Testis (tissue), 3 donors: ENCODE results near the gene PSMB1. TPM values are rescaled to one million over a fixed set of nuclear protein-coding genes. Genes with fewer than 3 reads are reported as not detected.

ENCODE experiments used
- DNase-seq: peaks from one replicate; pipeline ENCODE4 v3.0.0-alpha.2; 2019
- H3K27ac ChIP-seq, 2 donors: fragments of 200-600 bp; sonication (generic); one replicate each; pipeline ENCODE4 v1.5.1; 2019
- H3K27me3 ChIP-seq: fragments of 200-600 bp; sonication (generic); one replicate; pipeline ENCODE4 v1.5.1; 2019
- H3K36me3 ChIP-seq: fragments of 200-600 bp; sonication (generic); one replicate; pipeline ENCODE4 v1.5.1; 2017; ENCODE audit warnings: low read depth; ENCODE audit errors: missing control alignments
- H3K4me1 ChIP-seq: fragments of 200-600 bp; sonication (generic); one replicate; pipeline ENCODE4 v1.5.1; 2019
- H3K4me3 ChIP-seq, 2 donors: fragments of 200-600 bp; sonication (generic); one replicate each; pipeline ENCODE4 v1.5.1; 2017 to 2019
- H3K9me3 ChIP-seq: fragments of 200-600 bp; sonication (generic); one replicate; pipeline ENCODE4 v1.5.1; 2017
- CTCF ChIP-seq, 3 experiments: fragments of 450-650 bp in 2 of 3; fragments of 200-600 bp in 1 of 3; sonication (generic) in 1 of 3; IDR thresholded peaks; one replicate each; pipeline ENCODE4 v1.5.1; 2016 to 2019; ENCODE audit warnings: antibody characterized with exemption in 3 of 3, mild to moderate bottlenecking in 2 of 3, moderate library complexity in 1 of 3
- POLR2A ChIP-seq: fragments of 450-650 bp; IDR thresholded peaks from one replicate; pipeline ENCODE4 v1.6.1; 2017; ENCODE audit warnings: antibody characterized with exemption, mild to moderate bottlenecking, moderate library complexity
- WGBS, 2 donors: methylation state at CpG; one replicate each; pipeline ENCODE4 v1.1.5; 2018; 5-methylcytosine and 5-hydroxymethylcytosine counted together
- intact Hi-C: fragments of 100-400 bp; cut with DNase I; formaldehyde crosslinking; loops from one replicate; pipeline ENCODE4 v1.15.1; 2023; ENCODE audit warnings: low total_unique reads
- polyA plus RNA-seq: library from polyadenylated mRNA; stranded (reverse); fragments of 350-450 nt; fragmentation: Illumina TruSeq; extraction: RNeasy Lipid Tissue Mini Kit (QIAGEN cat#74804); gene quantifications from one replicate; pipeline ENCODE4 v1.2.3, GENCODE V29; 2014; ENCODE audit warnings: low read depth, low replicate concordance; ENCODE audit not compliant: insufficient read depth
- total RNA-seq, 2 donors: library from RNA; depleted of rRNA; stranded (reverse); fragments of >200 nt; gene quantifications; one replicate each; pipeline ENCODE4 v1.2.3, GENCODE V29; 2016

The PSMB1 gene
- total and polyA plus RNA-seq, 3 donors from 2014 or later, result 170 to 208 (median 181) TPM

GRCh38 chr6:170537329-170537728, 15.8 kb downstream of the PSMB1 start:
- TF ChIP-seq CTCF (IDR thresholded peaks at IDR 0.05) (no peak), POLR2A (no peak)

GRCh38 chr6:170536671-170537070, 16.4 kb downstream of the PSMB1 start:
- H3K4me1 ChIP-seq, result no peaks in the 10 kb centered on the region
- WGBS, 2 donors, result 80 to 92% methylated on average over 5 of the region's 5 CpGs
- no peak overlapping the region for H3K27ac ChIP-seq
- no peak for DNase-seq
- no peak for TF ChIP-seq CTCF (IDR thresholded peaks at IDR 0.05)
- TF ChIP-seq POLR2A, result no peak
- H3K36me3 ChIP-seq, result no peaks in the 10 kb centered on the region
- intact Hi-C loops, result no loop called here
- no peaks in the 10 kb centered on the region for H3K27me3 ChIP-seq
- no peak overlapping the region for H3K4me3 ChIP-seq
- H3K9me3 ChIP-seq, result no peaks in the 10 kb centered on the region

More at GRCh38 chr6:170537329-170537728, 15.8 kb downstream of the PSMB1 start:
- 79 to 90% methylated on average over 4 of the region's 4 CpGs for whole genome bisulfite sequencing, 2 donors
- intact Hi-C loops, result no loop called here
- no peak for DNase-seq
- Histone ChIP-seq H3K4me1 (no peaks in the 10 kb centered on the region), H3K9me3 (no peaks in the 10 kb centered on the region), H3K4me3 (no peak overlapping the region), H3K27me3 (no peaks in the 10 kb centered on the region), H3K27ac (no peak overlapping the region), H3K36me3 (no peaks in the 10 kb centered on the region)

GRCh38 chr6:170535004-170535403, 18.1 kb downstream of the PSMB1 start:
- intact Hi-C loops, result no loop called here
- no peaks in the 10 kb centered on the region for H3K27me3 ChIP-seq
- no peaks in the 10 kb centered on the region for H3K9me3 ChIP-seq
- TF ChIP-seq POLR2A (no peak), CTCF (IDR thresholded peaks at IDR 0.05) (no peak)
- no peaks in the 10 kb centered on the region for H3K36me3 ChIP-seq
- no peaks in the 10 kb centered on the region for H3K4me1 ChIP-seq
- H3K4me3 ChIP-seq, result no peak overlapping the region
- no peak for DNase-seq
- no peak overlapping the region for H3K27ac ChIP-seq
- 93 to 100% methylated on average over 5 of the region's 5 CpGs for WGBS, 2 donors

- WGBS, 2 donors, result 84 to 87% methylated on average over 2 of the region's 2 CpGs
- Histone ChIP-seq H3K4me1 (no peaks in the 10 kb centered on the region), H3K9me3 (no peaks in the 10 kb centered on the region), H3K4me3 (no peak overlapping the region), H3K27ac (no peak overlapping the region), H3K36me3 (no peaks in the 10 kb centered on the region), H3K27me3 (no peaks in the 10 kb centered on the region)
- TF ChIP-seq CTCF (IDR thresholded peaks at IDR 0.05), result no peak
- TF ChIP-seq POLR2A, result no peak
- intact Hi-C loops, result no loop called here
- no peak for DNase-seq
Measured at GRCh38 chr6:170533792-170534191, 19.3 kb downstream of the PSMB1 start.

GRCh38 chr6:170532867-170533488, 20.1 kb downstream of the PSMB1 start:
- intact Hi-C loops, result no loop called here
- Histone ChIP-seq H3K27me3 (no peaks in the 10 kb centered on the region), H3K9me3 (no peaks in the 10 kb centered on the region), H3K4me3 (no peak overlapping the region), H3K27ac (no peak overlapping the region), H3K4me1 (no peaks in the 10 kb centered on the region), H3K36me3 (no peaks in the 10 kb centered on the region)
- DNase-seq, result no peak
- TF ChIP-seq CTCF (IDR thresholded peaks at IDR 0.05) (no peak), POLR2A (no peak)
- 82 to 91% methylated on average over 7 of the region's 7 CpGs for WGBS, 2 donors
